Fibroblast of lung (primary cell): Measurements from ENCODE around the gene GSPT1. TPM values are rescaled to one million over a fixed set of nuclear protein-coding genes. Genes with fewer than 3 reads are reported as not detected.

ENCODE experiments used
- DNase-seq, 2 donors: peaks; one replicate each; pipeline versions ENCODE4 v3.0.0 to v3.0.0-alpha.2; 2010; ENCODE audit warnings: low read depth in 2 of 2
- H2AFZ ChIP-seq: 2 replicates; pipeline ENCODE4 v1.5.1; 2012; ENCODE audit warnings: low read length, control low read depth, inconsistent platforms
- H3K27ac ChIP-seq: 2 replicates; pipeline ENCODE4 v1.5.1; 2011; ENCODE audit warnings: low read length, control low read depth; ENCODE audit not compliant: insufficient read depth
- H3K27me3 ChIP-seq: 2 replicates; pipeline ENCODE4 v1.5.1; 2011; ENCODE audit warnings: mild to moderate bottlenecking, low read length; ENCODE audit not compliant: control insufficient read depth, insufficient read depth
- H3K36me3 ChIP-seq: 2 replicates; pipeline ENCODE4 v1.5.1; 2011; ENCODE audit warnings: low read length; ENCODE audit not compliant: control insufficient read depth, insufficient read depth
- H3K4me1 ChIP-seq: 2 replicates; pipeline ENCODE4 v1.5.1; 2011; ENCODE audit warnings: low read length; ENCODE audit not compliant: control insufficient read depth, insufficient read depth; ENCODE audit errors: extremely low read depth
- H3K4me2 ChIP-seq: 2 replicates; pipeline ENCODE4 v1.5.1; 2011; ENCODE audit warnings: low read length, control low read depth; ENCODE audit not compliant: insufficient read depth; ENCODE audit errors: extremely low read depth
- H3K4me3 ChIP-seq, 4 experiments: fragments of 200-600 bp in 1 of 4; sonication (generic) in 1 of 4; replicated peaks in 1 of 4; 2 replicates each; pipeline ENCODE4 v1.5.1; 2011 to 2016; ENCODE audit warnings: low read length in 4 of 4, low read depth in 3 of 4, mild to moderate bottlenecking in 3 of 4, control low read depth in 2 of 4, inconsistent platforms in 1 of 4, mixed read lengths in 1 of 4; ENCODE audit not compliant: insufficient read depth in 1 of 4; ENCODE audit errors: control extremely low read depth in 1 of 4
- H3K79me2 ChIP-seq: 2 replicates; pipeline ENCODE4 v1.5.1; 2012; ENCODE audit warnings: mild to moderate bottlenecking, low read length, inconsistent platforms; ENCODE audit not compliant: control insufficient read depth, insufficient read depth
- H3K9ac ChIP-seq: 2 replicates; pipeline ENCODE4 v1.5.1; 2011; ENCODE audit warnings: mild to moderate bottlenecking, low read length, control low read depth; ENCODE audit not compliant: insufficient read depth
- H3K9me3 ChIP-seq: 2 replicates; pipeline ENCODE4 v1.5.1; 2012; ENCODE audit warnings: low read depth, low read length; ENCODE audit not compliant: control insufficient read depth, insufficient read depth
- H4K20me1 ChIP-seq: 2 replicates; pipeline ENCODE4 v1.5.1; 2011; ENCODE audit warnings: low read length; ENCODE audit not compliant: control insufficient read depth, insufficient read depth; ENCODE audit errors: extremely low read depth
- EZH2 ChIP-seq: IDR thresholded peaks from 2 replicates; pipeline ENCODE4 v1.5.1; 2012; ENCODE audit warnings: low read length, control low read depth, mild to moderate bottlenecking; ENCODE audit errors: missing control alignments
- polyA plus RNA-seq, 2 donors: library from polyadenylated mRNA; depleted of rRNA in 1 of 2; stranded (reverse) in 1 of 2; unstranded in 1 of 2; fragments of >200 nt; gene quantifications; 2 replicates each; pipeline ENCODE4 v1.2.1, GENCODE V29; 2011 to 2012; ENCODE audit warnings: missing spikeins in 1 of 2
- total RNA-seq: library from RNA; depleted of rRNA; stranded (reverse); fragments of >200 nt; gene quantifications from 2 replicates; pipeline ENCODE4 v1.2.1, GENCODE V29; 2014
- TF ChIP-seq, protein P1 (sequence below), 2 donors: IDR thresholded peaks in 1 of 2; conservative IDR thresholded peaks in 1 of 2; 1 replicate in 1 of 2; 2 replicates in 1 of 2; pipeline ENCODE4 v1.5.1; 2011 to 2012; ENCODE audit warnings: low read length in 2 of 2, control low read depth in 1 of 2, inconsistent platforms in 1 of 2, low read depth in 1 of 2, mild to moderate bottlenecking in 1 of 2

GSPT1 gene
- total and polyA plus RNA-seq, 2 donors (not counting 1 experiment from before 2014, with no cell fraction given), result 57.3 to 116 TPM

DNA sequence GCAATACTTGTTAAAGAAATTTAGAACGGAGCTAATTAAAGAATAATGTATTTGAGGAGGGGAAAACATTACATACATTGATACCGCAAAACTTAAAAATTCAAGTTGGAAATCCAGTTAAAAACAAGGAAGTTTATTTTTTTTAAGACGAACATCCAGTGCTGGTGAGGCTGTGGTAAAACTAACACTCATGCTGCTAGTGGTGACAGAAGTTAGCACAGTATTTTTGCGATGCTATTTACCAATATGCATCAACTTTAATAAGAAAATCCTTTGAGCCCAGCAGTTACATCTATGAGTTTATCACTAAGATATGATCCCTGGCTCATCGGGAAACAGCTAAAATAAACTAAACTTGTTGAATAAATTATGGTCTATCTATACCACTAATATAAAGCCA, 31.7 kb downstream of the GSPT1 start:
- Histone ChIP-seq H4K20me1 (no peaks in the 10 kb centered on the region), H3K79me2 (no peaks in the 10 kb centered on the region), H3K4me1 (no peaks in the 10 kb centered on the region), H2AFZ (no peak overlapping the region), H3K4me3 (no peak overlapping the region), H3K9ac (no peak overlapping the region), H3K27me3 (no peaks in the 10 kb centered on the region), H3K9me3 (no peaks in the 10 kb centered on the region), H3K4me2 (no peak overlapping the region), H3K36me3 (peaks cover 10% of the 10 kb centered on the region), H3K27ac (no peak overlapping the region)
- DNase-seq, result no peak
- no peak for TF ChIP-seq EZH2
- TF ChIP-seq, protein P1, sequence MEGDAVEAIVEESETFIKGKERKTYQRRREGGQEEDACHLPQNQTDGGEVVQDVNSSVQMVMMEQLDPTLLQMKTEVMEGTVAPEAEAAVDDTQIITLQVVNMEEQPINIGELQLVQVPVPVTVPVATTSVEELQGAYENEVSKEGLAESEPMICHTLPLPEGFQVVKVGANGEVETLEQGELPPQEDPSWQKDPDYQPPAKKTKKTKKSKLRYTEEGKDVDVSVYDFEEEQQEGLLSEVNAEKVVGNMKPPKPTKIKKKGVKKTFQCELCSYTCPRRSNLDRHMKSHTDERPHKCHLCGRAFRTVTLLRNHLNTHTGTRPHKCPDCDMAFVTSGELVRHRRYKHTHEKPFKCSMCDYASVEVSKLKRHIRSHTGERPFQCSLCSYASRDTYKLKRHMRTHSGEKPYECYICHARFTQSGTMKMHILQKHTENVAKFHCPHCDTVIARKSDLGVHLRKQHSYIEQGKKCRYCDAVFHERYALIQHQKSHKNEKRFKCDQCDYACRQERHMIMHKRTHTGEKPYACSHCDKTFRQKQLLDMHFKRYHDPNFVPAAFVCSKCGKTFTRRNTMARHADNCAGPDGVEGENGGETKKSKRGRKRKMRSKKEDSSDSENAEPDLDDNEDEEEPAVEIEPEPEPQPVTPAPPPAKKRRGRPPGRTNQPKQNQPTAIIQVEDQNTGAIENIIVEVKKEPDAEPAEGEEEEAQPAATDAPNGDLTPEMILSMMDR (conservative IDR thresholded peaks at IDR 0.05 in 1 of 2, IDR thresholded peaks at IDR 0.05 in 1 of 2; ENCODE audit: low read depth in 1 of 2, low read length in 2 of 2), result no peak

DNA sequence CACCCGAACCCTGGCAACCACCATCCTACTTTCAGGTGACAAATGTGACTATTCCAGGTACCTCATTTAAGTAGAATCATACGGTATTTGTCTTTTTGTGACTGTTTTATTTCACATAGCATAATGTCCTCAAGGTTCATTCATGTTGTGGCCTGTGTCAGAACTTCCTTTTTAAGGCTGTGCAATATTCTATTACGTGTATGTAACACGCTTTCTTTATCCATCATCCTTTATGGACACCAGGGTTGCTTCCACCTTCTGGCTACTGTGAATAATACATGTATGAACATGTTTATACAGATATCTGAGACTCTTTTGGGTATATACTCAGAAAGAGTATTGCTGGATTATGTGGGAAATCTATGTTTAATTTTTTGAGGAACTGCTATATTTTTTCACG, 35.7 kb downstream of the GSPT1 start:
- no peak overlapping the region for H2AFZ ChIP-seq
- no peaks in the 10 kb centered on the region for H3K4me1 ChIP-seq
- H3K9me3 ChIP-seq, result no peaks in the 10 kb centered on the region
- H3K9ac ChIP-seq, result no peak overlapping the region
- no peaks in the 10 kb centered on the region for H4K20me1 ChIP-seq
- no peak overlapping the region for H3K4me2 ChIP-seq
- no peak for DNase-seq
- H3K4me3 ChIP-seq, result no peak overlapping the region
- no peak overlapping the region for H3K27ac ChIP-seq
- H3K36me3 ChIP-seq, result peaks cover 7% of the 10 kb centered on the region
- no peak for TF ChIP-seq EZH2
- TF ChIP-seq, protein P1 (conservative IDR thresholded peaks at IDR 0.05 in 1 of 2, IDR thresholded peaks at IDR 0.05 in 1 of 2; ENCODE audit: low read depth in 1 of 2, low read length in 2 of 2), result no peak
- H3K79me2 ChIP-seq, result peaks cover 2% of the 10 kb centered on the region
- no peaks in the 10 kb centered on the region for H3K27me3 ChIP-seq

DNA sequence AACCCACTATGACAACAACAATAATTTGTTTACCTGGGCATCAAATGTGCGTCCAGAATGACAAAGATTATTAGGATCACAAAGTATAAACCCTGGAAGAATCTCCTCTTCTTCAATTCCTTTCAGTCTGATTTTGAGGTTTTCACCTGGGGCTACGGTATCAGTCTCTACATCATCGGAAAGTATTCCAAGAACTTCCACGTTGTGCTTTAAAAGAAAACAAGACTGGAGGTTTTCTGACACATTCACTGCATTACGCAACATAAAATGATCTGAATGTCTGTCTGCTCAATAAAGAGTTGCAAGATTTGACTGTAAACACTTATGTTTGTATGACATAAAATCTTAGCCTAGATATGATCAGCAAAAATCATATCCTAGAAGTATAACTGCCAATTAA, 38.4 kb downstream of the GSPT1 start:
- Histone ChIP-seq H3K4me1 (no peaks in the 10 kb centered on the region), H2AFZ (no peak overlapping the region), H3K4me2 (no peak overlapping the region), H3K27me3 (no peaks in the 10 kb centered on the region), H4K20me1 (no peaks in the 10 kb centered on the region), H3K36me3 (peaks cover 7% of the 10 kb centered on the region), H3K9ac (no peak overlapping the region), H3K27ac (no peak overlapping the region), H3K79me2 (peaks cover 2% of the 10 kb centered on the region), H3K9me3 (no peaks in the 10 kb centered on the region), H3K4me3 (no peak overlapping the region)
- peak; percentile 15 to 34 for DNase-seq
- TF ChIP-seq EZH2, result no peak
- TF ChIP-seq, protein P1 (conservative IDR thresholded peaks at IDR 0.05 in 1 of 2, IDR thresholded peaks at IDR 0.05 in 1 of 2; ENCODE audit: low read depth in 1 of 2, low read length in 2 of 2), result no peak
